ENCODE results near the gene AKAP13. TPM values are rescaled to one million over a fixed set of nuclear protein-coding genes. Genes with fewer than 3 reads are reported as not detected.

AKAP13 gene
- total RNA-seq, 1 donor from 2014 or later, result 78.9 TPM

GRCh38 chr15:85627213-85627935 lies 247.0 kb downstream of the AKAP13 start:
- H3K27ac Mint-ChIP-seq, result no peak overlapping the region
- no peak for DNase-seq (ENCODE audit: low spot score)
- H3K4me1 Mint-ChIP-seq (ENCODE audit: low read depth), result peaks cover 56% of the 10 kb centered on the region
- H3K9me3 Mint-ChIP-seq, result no peaks in the 10 kb centered on the region
- peaks cover 23% of the 10 kb centered on the region for H3K36me3 Mint-ChIP-seq (ENCODE audit: low read depth)
- H3K4me3 Mint-ChIP-seq, result no peak overlapping the region
- intact Hi-C loops (cut with micrococcal nuclease), result loop anchor here (2.0 kb wide), 1 partner anchor 75 kb away; no protein-coding TSS in a partner anchor
- H3K27me3 Mint-ChIP-seq (ENCODE audit: insufficient read depth), result no peaks in the 10 kb centered on the region

GRCh38 chr15:85630311-85630710 lies 249.9 kb downstream of the AKAP13 start:
- H3K27ac Mint-ChIP-seq, result peak overlapping the region; percentile 57
- DNase-seq (ENCODE audit: low spot score), result no peak
- H3K9me3 Mint-ChIP-seq, result no peaks in the 10 kb centered on the region
- H3K27me3 Mint-ChIP-seq (ENCODE audit: insufficient read depth), result no peaks in the 10 kb centered on the region
- peaks cover 23% of the 10 kb centered on the region for H3K36me3 Mint-ChIP-seq (ENCODE audit: low read depth)
- intact Hi-C loops (cut with micrococcal nuclease), result no loop called here
- H3K4me3 Mint-ChIP-seq, result no peak overlapping the region
- H3K4me1 Mint-ChIP-seq (ENCODE audit: low read depth), result peaks cover 39% of the 10 kb centered on the region

GRCh38 chr15:85631018-85631417 lies 250.6 kb downstream of the AKAP13 start:
- intact Hi-C loops (cut with micrococcal nuclease), result no loop called here

GRCh38 chr15:85632014-85632413 lies 251.6 kb downstream of the AKAP13 start:
- H3K9me3 Mint-ChIP-seq, result no peaks in the 10 kb centered on the region
- intact Hi-C loops (cut with micrococcal nuclease), result no loop called here
- DNase-seq (ENCODE audit: low spot score), result no peak
- peaks cover 25% of the 10 kb centered on the region for H3K4me1 Mint-ChIP-seq (ENCODE audit: low read depth)
- no peak overlapping the region for H3K27ac Mint-ChIP-seq
- H3K27me3 Mint-ChIP-seq (ENCODE audit: insufficient read depth), result no peaks in the 10 kb centered on the region
- peaks cover 22% of the 10 kb centered on the region for H3K36me3 Mint-ChIP-seq (ENCODE audit: low read depth)
- no peak overlapping the region for H3K4me3 Mint-ChIP-seq

More at GRCh38 chr15:85631018-85631417, 250.6 kb downstream of the AKAP13 start:
- Mint-ChIP-seq H3K36me3 (ENCODE audit: low read depth) (peaks cover 21% of the 10 kb centered on the region), H3K9me3 (no peaks in the 10 kb centered on the region), H3K4me3 (no peak overlapping the region), H3K4me1 (ENCODE audit: low read depth) (peaks cover 32% of the 10 kb centered on the region), H3K27ac (no peak overlapping the region), H3K27me3 (ENCODE audit: insufficient read depth) (no peaks in the 10 kb centered on the region)
- no peak for DNase-seq (ENCODE audit: low spot score)

GRCh38 chr15:85633859-85634258 lies 253.5 kb downstream of the AKAP13 start:
- Mint-ChIP-seq H3K4me3 (no peak overlapping the region), H3K27ac (no peak overlapping the region), H3K9me3 (no peaks in the 10 kb centered on the region), H3K4me1 (ENCODE audit: low read depth) (peaks cover 27% of the 10 kb centered on the region), H3K27me3 (ENCODE audit: insufficient read depth) (no peaks in the 10 kb centered on the region), H3K36me3 (ENCODE audit: low read depth) (peaks cover 20% of the 10 kb centered on the region)
- intact Hi-C loops (cut with micrococcal nuclease), result no loop called here
- DNase-seq (ENCODE audit: low spot score), result no peak

GRCh38 chr15:85636351-85636750 lies 255.9 kb downstream of the AKAP13 start:
- DNase-seq (ENCODE audit: low spot score), result no peak
- Mint-ChIP-seq H3K4me1 (ENCODE audit: low read depth) (peaks cover 34% of the 10 kb centered on the region), H3K4me3 (no peak overlapping the region), H3K36me3 (ENCODE audit: low read depth) (peaks cover 24% of the 10 kb centered on the region), H3K9me3 (no peaks in the 10 kb centered on the region), H3K27ac (no peak overlapping the region), H3K27me3 (ENCODE audit: insufficient read depth) (no peaks in the 10 kb centered on the region)
- intact Hi-C loops (cut with micrococcal nuclease), result no loop called here

- no peak for DNase-seq (ENCODE audit: low spot score)
- Mint-ChIP-seq H3K27ac (peak overlapping the region; percentile 7), H3K27me3 (ENCODE audit: insufficient read depth) (no peaks in the 10 kb centered on the region), H3K4me3 (no peak overlapping the region), H3K36me3 (ENCODE audit: low read depth) (peaks cover 27% of the 10 kb centered on the region), H3K9me3 (no peaks in the 10 kb centered on the region), H3K4me1 (ENCODE audit: low read depth) (peaks cover 31% of the 10 kb centered on the region)
- intact Hi-C loops (cut with micrococcal nuclease), result no loop called here
Observed at GRCh38 chr15:85639752-85640381, 259.5 kb downstream of the AKAP13 start.

- Mint-ChIP-seq H3K4me1 (ENCODE audit: low read depth) (peaks cover 52% of the 10 kb centered on the region), H3K4me3 (no peak overlapping the region), H3K9me3 (no peaks in the 10 kb centered on the region), H3K36me3 (ENCODE audit: low read depth) (peaks cover 34% of the 10 kb centered on the region), H3K27ac (no peak overlapping the region), H3K27me3 (ENCODE audit: insufficient read depth) (no peaks in the 10 kb centered on the region)
- intact Hi-C loops (cut with micrococcal nuclease), result no loop called here
- no peak for DNase-seq (ENCODE audit: low spot score)
Observed at GRCh38 chr15:85642065-85642692, 261.8 kb downstream of the AKAP13 start.

GRCh38 chr15:85642693-85643066 lies 262.3 kb downstream of the AKAP13 start:
- Mint-ChIP-seq H3K9me3 (no peaks in the 10 kb centered on the region), H3K27me3 (ENCODE audit: insufficient read depth) (no peaks in the 10 kb centered on the region), H3K4me1 (ENCODE audit: low read depth) (peaks cover 47% of the 10 kb centered on the region), H3K27ac (no peak overlapping the region), H3K36me3 (ENCODE audit: low read depth) (peaks cover 33% of the 10 kb centered on the region), H3K4me3 (no peak overlapping the region)
- intact Hi-C loops (cut with micrococcal nuclease), result no loop called here
- no peak for DNase-seq (ENCODE audit: low spot score)

- peak; percentile 14 for DNase-seq (ENCODE audit: low spot score)
- Mint-ChIP-seq H3K4me3 (peak overlapping the region; percentile 30), H3K36me3 (ENCODE audit: low read depth) (peaks cover 30% of the 10 kb centered on the region), H3K4me1 (ENCODE audit: low read depth) (peaks cover 44% of the 10 kb centered on the region), H3K27ac (peak overlapping the region; percentile 92), H3K9me3 (no peaks in the 10 kb centered on the region), H3K27me3 (ENCODE audit: insufficient read depth) (no peaks in the 10 kb centered on the region)
- intact Hi-C loops (cut with micrococcal nuclease), result loop anchor here (1.0 to 2.0 kb wide), 8 partner anchors 20 to 316 kb away; no protein-coding TSS in a partner anchor
Observed at GRCh38 chr15:85646538-85647091, 266.2 kb downstream of the AKAP13 start.

- H3K4me1 Mint-ChIP-seq (ENCODE audit: low read depth), result peaks cover 49% of the 10 kb centered on the region
Observed at GRCh38 chr15:85649372-85649771, 269.0 kb downstream of the AKAP13 start.

GRCh38 chr15:85651548-85651947 lies 271.1 kb downstream of the AKAP13 start:
- no peaks in the 10 kb centered on the region for H3K27me3 Mint-ChIP-seq (ENCODE audit: insufficient read depth)
- H3K27ac Mint-ChIP-seq, result no peak overlapping the region
- no peak for DNase-seq (ENCODE audit: low spot score)
- H3K36me3 Mint-ChIP-seq (ENCODE audit: low read depth), result peaks cover 29% of the 10 kb centered on the region
- no peak overlapping the region for H3K4me3 Mint-ChIP-seq
- H3K9me3 Mint-ChIP-seq, result no peaks in the 10 kb centered on the region
- H3K4me1 Mint-ChIP-seq (ENCODE audit: low read depth), result peaks cover 30% of the 10 kb centered on the region
- intact Hi-C loops (cut with micrococcal nuclease), result no loop called here

More at GRCh38 chr15:85649372-85649771, 269.0 kb downstream of the AKAP13 start:
- peaks cover 32% of the 10 kb centered on the region for H3K36me3 Mint-ChIP-seq (ENCODE audit: low read depth)
- no peak for DNase-seq (ENCODE audit: low spot score)
- intact Hi-C loops (cut with micrococcal nuclease), result loop anchor here (1.0 to 2.0 kb wide), 2 partner anchors 40 to 331 kb away; no protein-coding TSS in a partner anchor
- H3K27me3 Mint-ChIP-seq (ENCODE audit: insufficient read depth), result no peaks in the 10 kb centered on the region
- peak overlapping the region; percentile 89 for H3K27ac Mint-ChIP-seq
- no peaks in the 10 kb centered on the region for H3K9me3 Mint-ChIP-seq
- H3K4me3 Mint-ChIP-seq, result peak overlapping the region; percentile 31

- H3K4me3 Mint-ChIP-seq, result no peak overlapping the region
- intact Hi-C loops (cut with micrococcal nuclease), result no loop called here
- DNase-seq (ENCODE audit: low spot score), result no peak
- H3K36me3 Mint-ChIP-seq (ENCODE audit: low read depth), result peaks cover 26% of the 10 kb centered on the region
- peaks cover 25% of the 10 kb centered on the region for H3K4me1 Mint-ChIP-seq (ENCODE audit: low read depth)
- H3K27me3 Mint-ChIP-seq (ENCODE audit: insufficient read depth), result no peaks in the 10 kb centered on the region
- H3K27ac Mint-ChIP-seq, result no peak overlapping the region
- H3K9me3 Mint-ChIP-seq, result no peaks in the 10 kb centered on the region
Observed at GRCh38 chr15:85652457-85652856, 272.1 kb downstream of the AKAP13 start.

All from activated T-helper 1 cell treated with anti-CD3 and anti-CD28 coated beads, Interleukin-12 subunit alpha, Interleukin-12 subunit beta, Interleukin-2, Interleukin-4 antibody, amounts not matched to agents 30 ng/mL and 10 ng/mL and 1 ng/mL, durations not matched to agents 14 hours and 24 hours and 36 hours (primary cell).